AG20443 (cell line): Measurements from ENCODE around the gene MAP3K7.

Source experiments
- DNase-seq: peaks from one replicate; pipeline ENCODE4 v3.0.0; 2012; ENCODE audit warnings: low spot score, mixed read lengths

Gene MAP3K7

GRCh38 chr6:90530882-90531281 lies 56.0 kb downstream of the MAP3K7 start:
- DNase-seq = no peak

- no peak for DNase-seq
Observed at GRCh38 chr6:90525421-90525820, 61.5 kb downstream of the MAP3K7 start.

GRCh38 chr6:90523779-90524310 lies 63.0 kb downstream of the MAP3K7 start:
- no peak for DNase-seq

DNA sequence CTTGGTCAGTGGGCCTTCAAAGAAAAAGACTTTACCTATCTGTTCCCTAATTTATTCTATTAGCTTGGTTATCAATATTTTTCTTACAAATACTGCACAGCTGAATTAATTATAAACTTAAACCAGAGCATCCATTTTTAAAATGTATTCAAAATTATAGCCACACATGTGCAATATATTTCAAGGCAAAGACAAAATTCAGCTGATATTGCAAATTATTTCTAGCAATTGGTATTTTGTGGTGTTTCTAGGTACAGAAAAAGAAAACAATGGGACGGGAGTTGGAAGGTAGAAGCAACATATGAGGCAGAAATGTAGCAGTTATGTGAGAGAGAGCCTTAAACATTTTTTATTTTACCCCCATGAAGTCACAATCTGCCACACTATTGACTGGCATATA lies 64.9 kb downstream of the MAP3K7 start:
- DNase-seq = no peak

DNA sequence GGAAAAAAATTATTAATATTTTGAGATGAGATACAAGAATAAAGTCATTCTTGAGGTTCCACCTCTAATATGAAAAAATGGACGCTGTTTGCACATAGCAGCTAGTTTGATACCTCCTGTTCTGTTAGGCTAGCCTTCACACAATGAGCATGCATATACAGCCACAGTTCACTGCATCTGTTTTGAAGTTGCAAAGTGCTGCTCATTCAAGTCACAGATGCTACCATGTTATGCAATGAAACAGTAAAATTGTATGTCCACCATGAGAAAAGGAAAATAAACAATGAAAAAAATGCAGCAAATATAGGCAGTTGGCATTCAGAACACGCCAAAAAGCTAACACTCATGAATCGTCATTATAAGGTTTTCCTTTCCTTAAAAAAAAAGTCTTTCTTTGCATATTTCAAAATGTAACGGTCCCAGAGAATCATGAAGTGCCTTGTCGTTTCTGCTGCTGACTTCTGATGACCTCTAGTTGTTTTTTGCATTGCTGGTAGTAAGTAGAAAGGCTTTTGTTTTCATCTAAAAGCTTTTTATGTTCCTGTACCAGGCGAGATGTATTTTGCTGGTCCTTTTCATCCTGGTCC lies 70.7 kb downstream of the MAP3K7 start:
- DNase-seq = no peak

GRCh38 chr6:90514496-90514895 lies 72.4 kb downstream of the MAP3K7 start:
- no peak for DNase-seq

- DNase-seq = no peak
Observed at GRCh38 chr6:90508753-90509152, 78.1 kb downstream of the MAP3K7 start.

DNA sequence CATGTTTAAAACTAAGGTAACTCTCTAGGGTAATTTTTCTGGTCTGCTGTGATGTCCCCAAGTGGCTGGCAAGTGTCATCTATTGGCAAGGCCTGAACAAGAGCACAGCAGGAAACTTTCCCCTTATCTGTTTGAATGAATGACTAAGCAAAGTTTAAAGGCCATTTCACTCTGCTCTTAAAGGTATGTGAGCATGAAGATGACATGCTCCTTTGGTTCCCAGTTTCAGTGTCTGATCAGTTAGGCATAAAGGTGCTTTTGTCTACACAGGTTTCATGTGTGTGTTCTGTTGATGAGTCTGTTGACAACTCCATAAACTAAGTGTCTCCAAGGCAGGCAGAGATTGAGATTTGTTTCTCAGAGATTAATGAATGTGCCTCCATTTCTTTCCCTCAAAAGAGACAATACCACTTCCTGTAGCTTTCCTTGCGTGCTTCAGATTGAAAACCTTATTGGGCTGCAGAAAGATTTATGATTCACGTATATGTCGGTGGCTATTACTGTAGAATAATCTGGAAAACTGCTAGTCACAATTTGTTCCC lies 83.9 kb downstream of the MAP3K7 start:
- DNase-seq = no peak

- DNase-seq = no peak
Observed at GRCh38 chr6:90502381-90502780, 84.5 kb downstream of the MAP3K7 start.

- no peak for DNase-seq
Observed at GRCh38 chr6:90500458-90500857, 86.4 kb downstream of the MAP3K7 start.

- DNase-seq = no peak
Observed at GRCh38 chr6:90497411-90497810, 89.5 kb downstream of the MAP3K7 start.

GRCh38 chr6:90496258-90497016 lies 90.4 kb downstream of the MAP3K7 start:
- no peak for DNase-seq

DNA sequence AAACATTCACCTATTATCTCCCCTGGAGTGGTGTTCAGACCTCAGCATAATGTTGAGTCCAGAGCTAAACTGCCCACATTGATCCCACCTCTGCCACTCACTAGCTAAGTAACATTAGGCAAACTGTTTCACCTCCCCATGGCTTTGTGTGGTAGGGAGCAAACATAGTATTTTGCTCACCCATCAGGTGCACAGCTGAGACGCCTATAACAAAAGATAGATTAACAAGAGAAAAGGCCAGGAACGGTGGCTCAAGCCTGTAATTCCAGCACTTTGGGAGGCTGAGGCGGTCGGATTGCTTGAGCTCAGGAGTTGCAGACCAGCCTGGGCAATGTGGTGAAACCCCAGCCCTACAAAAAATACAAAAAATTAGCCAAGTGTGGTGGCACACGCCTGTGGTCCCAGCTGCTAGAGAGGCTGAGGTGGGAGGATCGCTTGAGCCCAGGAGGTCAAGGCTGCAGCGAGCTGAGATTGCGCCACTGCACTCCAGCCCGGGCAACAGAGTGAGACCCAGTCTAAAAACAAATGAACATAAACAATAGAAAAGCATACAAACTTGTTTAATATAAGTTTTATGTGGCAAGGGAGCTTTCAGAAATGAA lies 91.6 kb downstream of the MAP3K7 start:
- DNase-seq = no peak

DNA sequence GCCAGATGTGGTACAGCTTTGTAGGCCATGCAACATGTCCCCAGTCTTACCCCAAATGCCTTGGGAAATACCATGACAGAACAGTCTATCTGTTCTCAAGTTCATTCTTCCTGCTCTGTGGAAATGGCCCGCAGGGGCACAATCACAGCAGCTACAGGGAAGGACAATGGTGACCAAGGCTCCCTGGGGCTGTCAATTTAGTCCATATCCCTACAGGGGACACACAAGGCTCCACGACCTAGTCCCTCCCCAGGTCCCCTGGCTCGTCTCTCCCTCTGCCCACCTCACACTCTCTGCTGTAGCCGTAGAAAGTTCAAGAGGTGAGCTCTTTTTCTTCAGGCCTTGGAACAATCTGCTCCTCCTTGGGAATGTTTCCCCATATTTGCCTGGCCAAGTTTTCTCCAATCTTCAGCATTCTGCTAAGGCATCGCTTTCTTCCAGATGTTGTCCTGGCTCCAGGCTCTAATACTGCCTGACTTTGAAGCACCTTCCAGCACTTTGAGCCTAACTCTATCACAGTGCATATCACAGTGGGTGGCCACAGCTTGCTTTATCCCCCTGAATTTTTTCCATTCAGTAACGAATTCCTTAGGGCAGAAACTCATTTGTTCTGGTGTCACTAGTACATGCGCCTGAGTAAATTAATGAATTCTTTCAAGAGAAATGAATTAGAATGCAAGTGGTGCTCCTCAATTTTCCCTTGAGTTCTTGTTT lies 92.6 kb downstream of the MAP3K7 start:
- DNase-seq = no peak

DNA sequence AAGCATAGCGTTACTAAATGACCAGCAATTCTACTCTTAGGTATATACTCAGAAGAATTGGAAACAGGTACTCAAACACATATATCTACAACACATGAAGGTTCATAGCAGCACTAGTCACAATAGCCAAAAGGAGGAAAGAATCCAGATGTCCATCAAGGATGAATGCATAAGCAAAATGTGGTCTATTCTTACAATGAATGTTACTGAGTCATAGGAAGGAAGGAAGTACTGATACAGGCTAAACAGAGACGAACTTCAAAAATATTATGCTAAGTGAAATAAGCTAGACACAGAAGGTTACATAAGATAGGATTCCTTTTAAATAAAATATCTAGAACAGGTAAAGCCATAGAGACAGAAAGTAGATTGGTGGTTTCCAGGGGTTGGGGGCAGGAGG lies 93.5 kb downstream of the MAP3K7 start:
- no peak for DNase-seq

- DNase-seq = no peak
Observed at GRCh38 chr6:90492798-90493197, 94.1 kb downstream of the MAP3K7 start.

DNA sequence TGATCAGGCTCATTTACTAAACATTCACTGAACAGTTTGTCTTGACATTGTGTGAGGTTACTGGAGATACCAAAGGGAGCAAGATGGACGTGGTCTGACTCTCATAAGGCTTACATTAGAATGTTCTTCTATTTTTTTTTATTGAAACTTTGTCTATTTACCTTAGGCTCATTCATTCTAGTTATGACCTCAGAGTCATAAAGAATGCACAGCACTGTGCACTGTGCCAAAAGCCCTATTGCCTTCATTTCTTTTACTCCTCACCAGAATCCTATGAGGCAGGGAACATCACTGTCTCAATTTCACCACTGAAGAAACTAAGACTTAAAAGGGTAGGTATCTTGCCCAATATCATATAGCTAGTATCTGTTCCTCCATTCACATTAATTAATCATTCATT lies 94.5 kb downstream of the MAP3K7 start:
- no peak for DNase-seq

DNA sequence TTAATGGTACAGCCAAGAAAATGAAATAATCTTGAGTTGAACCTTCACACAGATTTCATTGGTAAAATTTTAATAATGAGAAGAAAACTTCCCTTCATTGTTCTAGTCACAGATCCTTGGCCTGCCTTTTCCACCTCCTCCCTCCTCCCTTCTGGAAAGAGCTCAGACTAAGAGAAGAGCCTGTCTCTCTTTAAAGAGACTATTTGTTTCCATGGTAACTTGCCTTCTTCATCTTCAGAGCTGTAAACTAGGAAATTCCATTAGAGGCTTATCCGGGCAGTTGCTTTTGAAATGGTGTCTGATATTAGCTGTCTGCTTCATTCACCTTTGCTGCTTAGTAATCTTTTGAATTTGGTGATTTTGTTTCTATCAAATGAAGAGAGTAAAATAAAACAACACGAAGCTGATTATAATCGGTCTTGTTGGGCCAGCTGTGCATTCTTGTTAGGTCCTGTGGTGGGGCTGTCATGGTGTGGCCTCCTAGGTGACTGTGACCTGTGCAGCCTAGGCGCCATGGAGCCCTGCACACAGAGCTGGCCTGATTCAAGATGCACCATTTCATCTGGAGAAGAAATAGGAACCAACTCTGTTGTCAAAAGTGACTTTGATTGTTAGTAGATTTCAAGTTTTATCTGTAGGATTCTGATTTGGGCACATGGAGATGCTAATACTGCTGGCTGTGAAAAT lies 96.7 kb downstream of the MAP3K7 start:
- DNase-seq = no peak

DNA sequence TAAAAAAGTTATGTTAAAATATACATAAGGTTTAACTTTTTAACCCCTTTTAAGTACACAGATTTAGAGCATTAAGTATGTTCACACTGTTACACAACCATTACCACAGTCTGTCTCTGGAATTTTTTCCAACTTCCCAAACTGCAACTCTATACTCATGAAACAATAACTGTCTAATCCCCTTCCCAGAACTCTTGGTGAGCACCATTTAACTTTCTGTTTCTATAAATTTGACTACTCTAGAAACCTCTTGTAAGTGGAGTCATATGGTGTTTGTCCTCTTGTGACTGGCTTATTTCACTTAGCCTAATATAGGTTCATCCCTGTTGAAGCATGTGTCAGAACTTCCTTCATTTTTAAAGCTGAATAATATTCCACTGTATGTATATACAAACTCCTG lies 98.1 kb downstream of the MAP3K7 start:
- DNase-seq = no peak

DNA sequence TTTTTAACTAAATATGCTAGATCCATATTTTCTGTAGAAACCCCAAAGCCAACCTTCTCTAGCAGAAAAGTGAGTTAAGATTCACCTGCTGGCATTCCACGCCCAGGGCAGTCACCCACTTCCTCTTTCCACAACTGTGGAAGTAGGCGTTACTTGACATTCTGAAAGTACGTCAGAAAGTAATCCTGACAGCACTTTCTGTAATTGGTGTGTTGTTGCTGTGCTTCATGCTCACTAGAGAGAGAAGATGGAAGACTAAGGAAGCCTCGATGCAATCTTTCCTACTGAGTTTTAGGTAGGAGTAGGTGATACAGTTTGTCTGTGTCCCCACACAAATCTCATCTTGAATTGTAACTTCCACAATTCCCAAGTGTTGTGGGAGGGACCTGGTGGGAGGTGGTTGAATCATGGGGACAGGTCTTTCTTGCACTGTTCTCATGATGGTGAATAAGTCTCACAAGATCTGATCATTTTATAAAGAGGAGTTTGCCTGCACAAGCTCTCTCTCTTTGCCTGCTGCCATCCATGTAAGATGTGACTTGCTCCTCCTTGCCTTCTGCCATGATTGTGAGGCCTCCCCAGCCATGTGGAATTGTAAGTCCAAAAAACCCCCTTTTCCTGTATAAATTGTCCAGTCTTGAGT lies 101.1 kb downstream of the MAP3K7 start:
- no peak for DNase-seq

GRCh38 chr6:90484903-90485302 lies 102.0 kb downstream of the MAP3K7 start:
- no peak for DNase-seq
